Measurements from ENCODE around the gene ZSCAN2.
"Not testable (repeated sequence)": the region's sequence is repeated elsewhere in the genome, so short reads cannot be mapped to it uniquely, and the experiment has no call there.

DNA sequence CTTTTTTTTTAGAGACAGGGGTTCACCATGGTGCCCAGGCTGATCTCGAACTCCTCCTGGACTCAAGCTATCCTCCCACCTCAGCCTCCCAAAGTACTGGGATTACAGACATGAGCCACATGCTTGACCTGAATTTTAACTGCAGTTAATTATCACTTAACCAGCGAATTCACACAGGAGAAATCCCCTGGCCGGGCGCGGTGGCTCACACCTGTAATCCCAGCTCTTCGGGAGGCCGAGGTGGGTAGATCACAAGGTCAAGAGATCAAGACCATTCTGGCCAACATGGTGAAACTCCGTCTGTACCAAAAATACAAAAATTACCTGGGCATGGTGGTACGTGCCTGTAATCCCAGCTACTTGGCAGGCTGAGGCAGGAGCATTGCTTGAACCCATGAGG lies 41.1 kb downstream of the ZSCAN2 start:
- TF ChIP-seq, protein P1, sequence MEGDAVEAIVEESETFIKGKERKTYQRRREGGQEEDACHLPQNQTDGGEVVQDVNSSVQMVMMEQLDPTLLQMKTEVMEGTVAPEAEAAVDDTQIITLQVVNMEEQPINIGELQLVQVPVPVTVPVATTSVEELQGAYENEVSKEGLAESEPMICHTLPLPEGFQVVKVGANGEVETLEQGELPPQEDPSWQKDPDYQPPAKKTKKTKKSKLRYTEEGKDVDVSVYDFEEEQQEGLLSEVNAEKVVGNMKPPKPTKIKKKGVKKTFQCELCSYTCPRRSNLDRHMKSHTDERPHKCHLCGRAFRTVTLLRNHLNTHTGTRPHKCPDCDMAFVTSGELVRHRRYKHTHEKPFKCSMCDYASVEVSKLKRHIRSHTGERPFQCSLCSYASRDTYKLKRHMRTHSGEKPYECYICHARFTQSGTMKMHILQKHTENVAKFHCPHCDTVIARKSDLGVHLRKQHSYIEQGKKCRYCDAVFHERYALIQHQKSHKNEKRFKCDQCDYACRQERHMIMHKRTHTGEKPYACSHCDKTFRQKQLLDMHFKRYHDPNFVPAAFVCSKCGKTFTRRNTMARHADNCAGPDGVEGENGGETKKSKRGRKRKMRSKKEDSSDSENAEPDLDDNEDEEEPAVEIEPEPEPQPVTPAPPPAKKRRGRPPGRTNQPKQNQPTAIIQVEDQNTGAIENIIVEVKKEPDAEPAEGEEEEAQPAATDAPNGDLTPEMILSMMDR (IDR thresholded peaks at IDR 0.05 in 8 of 11, conservative IDR thresholded peaks at IDR 0.05 in 3 of 11): not testable (repeated sequence)
- TF ChIP-seq POLR2AphosphoS5 (IDR thresholded peaks at IDR 0.05): not testable (repeated sequence)
